ENCODE data around the gene SLC51B.

The SLC51B gene

GRCh38 chr15:65084500-65085206, 39.5 kb downstream of the SLC51B start:
- no peaks in the 10 kb centered on the region for H3K79me2 ChIP-seq (ENCODE audit: control insufficient read depth, insufficient read depth, low read length, unreplicated experiment)
- H3K4me3 ChIP-seq (ENCODE audit: low read depth, low read length): no peak overlapping the region
- H3K27me3 ChIP-seq (ENCODE audit: insufficient read depth, low read length): peaks cover 24% of the 10 kb centered on the region
- no peaks in the 10 kb centered on the region for H3K36me3 ChIP-seq (ENCODE audit: insufficient read depth, low read length)
- H3K27ac ChIP-seq (ENCODE audit: low read depth, low read length): no peak overlapping the region
- no peak overlapping the region for H2AFZ ChIP-seq (ENCODE audit: low read length, unreplicated experiment)
- H3K4me1 ChIP-seq (ENCODE audit: control insufficient read depth, insufficient read depth, low read length, unreplicated experiment): peaks cover 4% of the 10 kb centered on the region

- peaks cover 4% of the 10 kb centered on the region for H3K4me1 ChIP-seq (ENCODE audit: control insufficient read depth, insufficient read depth, low read length, unreplicated experiment)
Observed at GRCh38 chr15:65085207-65085753, 40.1 kb downstream of the SLC51B start.

DNA sequence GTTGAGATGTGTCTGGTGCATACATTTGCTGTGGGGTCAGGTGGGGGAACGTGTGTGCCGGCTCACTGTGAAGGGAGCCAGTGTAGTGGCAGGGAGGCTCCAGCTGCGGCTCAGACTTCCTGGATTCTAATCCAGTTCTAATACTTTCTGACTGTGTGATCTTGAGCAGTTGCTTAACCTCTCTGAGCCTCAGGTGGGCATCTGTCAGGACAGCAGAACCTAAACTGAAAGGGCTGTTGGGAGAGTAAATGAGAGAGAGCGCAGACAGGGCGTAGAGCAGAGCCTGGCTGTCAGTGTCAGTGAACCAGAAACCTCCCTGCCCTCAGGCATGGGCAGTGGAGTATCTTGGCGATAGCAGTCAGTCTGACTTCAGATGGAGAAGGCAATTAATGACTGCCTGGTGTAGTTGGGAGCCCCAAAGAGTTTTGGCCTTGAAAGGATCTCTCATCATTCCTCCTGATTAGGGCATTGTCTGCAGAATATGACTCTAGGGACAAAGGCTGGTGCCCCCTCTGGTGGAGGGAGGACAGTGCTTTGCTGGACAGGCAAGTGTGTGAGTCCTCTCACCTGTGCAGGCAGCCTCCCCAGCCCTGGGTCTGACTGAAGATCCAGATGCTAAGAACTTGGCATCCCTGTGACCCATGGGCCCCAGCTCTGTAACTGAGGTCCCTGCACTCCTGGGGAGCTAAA, 40.9 kb downstream of the SLC51B start:
- Histone ChIP-seq H2AFZ (ENCODE audit: low read length, unreplicated experiment) (no peak overlapping the region), H3K79me2 (ENCODE audit: control insufficient read depth, insufficient read depth, low read length, unreplicated experiment) (no peaks in the 10 kb centered on the region), H3K27me3 (ENCODE audit: insufficient read depth, low read length) (peaks cover 20% of the 10 kb centered on the region), H3K4me3 (ENCODE audit: low read depth, low read length) (no peak overlapping the region), H3K27ac (ENCODE audit: low read depth, low read length) (no peak overlapping the region), H3K36me3 (ENCODE audit: insufficient read depth, low read length) (no peaks in the 10 kb centered on the region), H3K4me1 (ENCODE audit: control insufficient read depth, insufficient read depth, low read length, unreplicated experiment) (peaks cover 4% of the 10 kb centered on the region)

More at GRCh38 chr15:65085207-65085753, 40.1 kb downstream of the SLC51B start:
- H3K36me3 ChIP-seq (ENCODE audit: insufficient read depth, low read length): no peaks in the 10 kb centered on the region
- H2AFZ ChIP-seq (ENCODE audit: low read length, unreplicated experiment): no peak overlapping the region
- H3K79me2 ChIP-seq (ENCODE audit: control insufficient read depth, insufficient read depth, low read length, unreplicated experiment): no peaks in the 10 kb centered on the region
- no peak overlapping the region for H3K4me3 ChIP-seq (ENCODE audit: low read depth, low read length)
- H3K27ac ChIP-seq (ENCODE audit: low read depth, low read length): no peak overlapping the region
- H3K27me3 ChIP-seq (ENCODE audit: insufficient read depth, low read length): peaks cover 24% of the 10 kb centered on the region

- Histone ChIP-seq H3K27me3 (ENCODE audit: insufficient read depth, low read length) (peaks cover 15% of the 10 kb centered on the region), H3K79me2 (ENCODE audit: control insufficient read depth, insufficient read depth, low read length, unreplicated experiment) (no peaks in the 10 kb centered on the region), H3K27ac (ENCODE audit: low read depth, low read length) (no peak overlapping the region), H3K4me3 (ENCODE audit: low read depth, low read length) (no peak overlapping the region), H2AFZ (ENCODE audit: low read length, unreplicated experiment) (no peak overlapping the region), H3K4me1 (ENCODE audit: control insufficient read depth, insufficient read depth, low read length, unreplicated experiment) (peaks cover 4% of the 10 kb centered on the region), H3K36me3 (ENCODE audit: insufficient read depth, low read length) (no peaks in the 10 kb centered on the region)
Observed at GRCh38 chr15:65086680-65087111, 41.5 kb downstream of the SLC51B start.

- no peak overlapping the region for H3K4me3 ChIP-seq (ENCODE audit: low read depth, low read length)
- H3K27me3 ChIP-seq (ENCODE audit: insufficient read depth, low read length): peaks cover 13% of the 10 kb centered on the region
- H3K36me3 ChIP-seq (ENCODE audit: insufficient read depth, low read length): no peaks in the 10 kb centered on the region
- no peak overlapping the region for H3K27ac ChIP-seq (ENCODE audit: low read depth, low read length)
- peaks cover 4% of the 10 kb centered on the region for H3K4me1 ChIP-seq (ENCODE audit: control insufficient read depth, insufficient read depth, low read length, unreplicated experiment)
- H2AFZ ChIP-seq (ENCODE audit: low read length, unreplicated experiment): no peak overlapping the region
- no peaks in the 10 kb centered on the region for H3K79me2 ChIP-seq (ENCODE audit: control insufficient read depth, insufficient read depth, low read length, unreplicated experiment)
Observed at GRCh38 chr15:65087411-65087810, 42.2 kb downstream of the SLC51B start.

DNA sequence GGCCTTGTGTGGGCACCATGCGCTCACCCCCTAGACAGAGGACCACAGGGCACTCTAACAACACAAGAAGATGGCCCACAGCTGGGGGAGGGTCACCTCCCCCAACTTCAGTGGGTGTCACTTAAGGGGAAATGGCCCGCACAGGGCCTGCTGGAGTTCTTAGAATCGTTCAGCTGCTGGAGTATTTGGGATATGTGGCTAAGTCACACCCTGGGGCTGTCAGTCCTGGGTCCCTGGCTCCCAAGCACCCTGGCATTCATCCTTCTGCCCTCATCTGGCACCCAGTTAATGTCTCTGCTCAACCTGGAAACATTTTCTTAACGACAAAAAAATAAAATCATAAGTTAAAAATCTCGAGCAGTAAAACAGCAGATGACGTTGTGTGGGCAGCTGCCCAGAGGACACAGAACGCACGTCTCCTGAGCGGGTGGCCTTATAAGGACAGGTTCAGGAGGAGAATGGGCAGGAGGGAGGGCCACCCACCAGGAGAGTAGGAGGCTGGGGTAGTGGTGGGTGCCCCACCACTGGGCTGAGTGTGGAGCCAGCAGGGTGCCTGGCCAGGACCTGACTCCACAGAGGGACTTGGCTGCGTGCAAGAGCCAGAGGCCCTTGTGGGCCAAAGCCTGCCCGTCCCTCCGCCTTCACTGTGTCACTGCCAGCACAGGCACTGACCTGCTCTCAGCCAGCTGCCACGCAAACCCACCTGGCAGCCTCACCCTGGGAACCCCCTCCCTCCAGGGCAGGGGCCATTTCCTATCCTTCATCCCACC, 42.9 kb downstream of the SLC51B start:
- no peak overlapping the region for H3K27ac ChIP-seq (ENCODE audit: low read depth, low read length)
- H3K4me3 ChIP-seq (ENCODE audit: low read depth, low read length): no peak overlapping the region
- H3K4me1 ChIP-seq (ENCODE audit: control insufficient read depth, insufficient read depth, low read length, unreplicated experiment): peaks cover 4% of the 10 kb centered on the region
- no peak overlapping the region for H2AFZ ChIP-seq (ENCODE audit: low read length, unreplicated experiment)
- H3K27me3 ChIP-seq (ENCODE audit: insufficient read depth, low read length): peaks cover 7% of the 10 kb centered on the region
- no peaks in the 10 kb centered on the region for H3K36me3 ChIP-seq (ENCODE audit: insufficient read depth, low read length)
- no peaks in the 10 kb centered on the region for H3K79me2 ChIP-seq (ENCODE audit: control insufficient read depth, insufficient read depth, low read length, unreplicated experiment)

DNA sequence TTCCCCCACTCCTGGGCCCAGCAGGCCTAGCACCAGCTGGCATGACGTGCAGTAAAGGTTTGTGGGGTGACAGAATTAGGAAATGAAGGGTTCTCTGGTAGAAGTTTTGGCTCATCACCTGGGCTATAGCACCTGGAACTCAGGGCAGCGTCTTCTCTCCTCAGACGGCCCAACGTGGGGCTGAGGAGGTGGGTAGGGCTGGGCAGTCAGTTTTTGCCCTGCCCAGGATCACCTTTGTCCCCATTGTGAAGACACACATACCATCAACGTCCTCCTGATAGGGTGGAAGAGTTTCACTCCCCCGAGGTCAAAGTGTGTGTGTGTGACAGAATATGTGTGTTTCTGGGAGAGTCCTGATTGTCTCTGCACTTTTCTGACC, 43.4 kb downstream of the SLC51B start:
- Histone ChIP-seq H3K4me1 (ENCODE audit: control insufficient read depth, insufficient read depth, low read length, unreplicated experiment) (peaks cover 4% of the 10 kb centered on the region), H3K79me2 (ENCODE audit: control insufficient read depth, insufficient read depth, low read length, unreplicated experiment) (no peaks in the 10 kb centered on the region), H3K27me3 (ENCODE audit: insufficient read depth, low read length) (0 out of 2 replicates have a peak, but pooled peaks cover 1% of the 10 kb centered on the region), H2AFZ (ENCODE audit: low read length, unreplicated experiment) (no peak overlapping the region), H3K27ac (ENCODE audit: low read depth, low read length) (no peak overlapping the region), H3K4me3 (ENCODE audit: low read depth, low read length) (no peak overlapping the region), H3K36me3 (ENCODE audit: insufficient read depth, low read length) (no peaks in the 10 kb centered on the region)

GRCh38 chr15:65089206-65089824, 44.1 kb downstream of the SLC51B start:
- peaks cover 4% of the 10 kb centered on the region for H3K4me1 ChIP-seq (ENCODE audit: control insufficient read depth, insufficient read depth, low read length, unreplicated experiment)
- H3K27ac ChIP-seq (ENCODE audit: low read depth, low read length): no peak overlapping the region
- no peaks in the 10 kb centered on the region for H3K36me3 ChIP-seq (ENCODE audit: insufficient read depth, low read length)

DNA sequence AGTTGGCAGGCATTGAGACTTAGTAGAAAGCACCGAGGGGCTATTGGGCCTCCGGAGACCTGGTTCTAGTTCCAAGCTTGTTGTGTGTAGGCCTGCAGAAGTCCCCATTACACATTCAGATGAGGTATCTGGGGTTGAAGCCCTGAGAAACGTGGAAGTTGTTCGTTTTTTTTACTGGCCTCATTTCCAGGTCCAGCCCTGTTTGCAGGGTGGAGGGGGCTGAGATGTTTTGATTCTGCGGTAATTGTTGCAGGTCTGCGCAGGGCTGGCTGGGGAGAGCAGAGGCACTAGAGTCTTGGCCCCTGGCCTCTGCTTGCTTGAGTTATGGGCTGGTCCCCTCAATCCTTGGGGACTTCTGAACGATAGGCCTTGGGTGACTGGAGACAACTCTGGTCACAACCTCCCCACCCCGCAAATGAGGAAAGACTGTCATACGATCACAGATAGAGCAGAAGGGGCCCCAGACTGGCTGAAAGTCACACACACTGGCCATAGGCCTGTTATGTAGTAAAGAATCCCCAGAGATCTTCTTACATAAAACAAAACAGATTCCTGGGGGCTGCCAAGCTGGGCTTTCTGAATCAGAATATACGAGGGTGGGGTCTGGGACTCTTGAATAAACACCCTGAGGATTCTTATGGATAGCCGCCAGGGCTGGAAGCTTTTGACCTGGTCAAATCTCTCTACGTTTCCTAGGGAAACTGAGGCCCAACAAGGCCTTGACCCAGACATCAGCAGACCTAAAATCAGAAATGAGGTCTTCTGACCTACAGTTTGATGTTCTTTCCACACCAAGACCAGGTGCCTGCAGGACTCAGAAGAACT, 47.0 kb downstream of the SLC51B start:
- H3K4me3 ChIP-seq (ENCODE audit: low read depth, low read length): no peak overlapping the region
- H3K27ac ChIP-seq (ENCODE audit: low read depth, low read length): no peak overlapping the region
- no peaks in the 10 kb centered on the region for H3K4me1 ChIP-seq (ENCODE audit: control insufficient read depth, insufficient read depth, low read length, unreplicated experiment)
- H3K27me3 ChIP-seq (ENCODE audit: insufficient read depth, low read length): no peaks in the 10 kb centered on the region
- H3K79me2 ChIP-seq (ENCODE audit: control insufficient read depth, insufficient read depth, low read length, unreplicated experiment): no peaks in the 10 kb centered on the region
- no peak overlapping the region for H2AFZ ChIP-seq (ENCODE audit: low read length, unreplicated experiment)
- no peaks in the 10 kb centered on the region for H3K36me3 ChIP-seq (ENCODE audit: insufficient read depth, low read length)

More at GRCh38 chr15:65089206-65089824, 44.1 kb downstream of the SLC51B start:
- no peak overlapping the region for H2AFZ ChIP-seq (ENCODE audit: low read length, unreplicated experiment)
- H3K79me2 ChIP-seq (ENCODE audit: control insufficient read depth, insufficient read depth, low read length, unreplicated experiment): no peaks in the 10 kb centered on the region
- no peaks in the 10 kb centered on the region for H3K27me3 ChIP-seq (ENCODE audit: insufficient read depth, low read length)
- H3K4me3 ChIP-seq (ENCODE audit: low read depth, low read length): no peak overlapping the region
